ENCODE results near the gene IKBKE.

Gene IKBKE

DNA sequence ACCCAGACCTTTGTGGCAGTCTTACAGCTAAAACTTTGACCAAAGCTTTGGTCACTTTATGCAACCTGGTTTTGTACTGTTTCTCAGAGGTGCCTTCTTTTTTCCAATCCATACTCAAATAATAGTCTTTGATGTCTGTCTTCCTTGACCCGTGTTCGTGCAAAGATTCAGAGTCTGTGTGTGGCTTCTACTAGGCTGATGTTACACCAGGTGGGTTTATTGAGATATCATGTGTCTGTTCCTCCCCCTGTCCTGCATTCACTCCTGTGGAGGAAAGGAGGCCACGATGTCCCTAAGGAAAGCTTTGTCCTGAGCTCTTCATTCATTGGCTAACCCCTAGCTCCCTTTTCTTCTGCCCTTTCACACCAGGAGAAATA lies 15.0 kb upstream of the IKBKE start:
- no peak for DNase-seq (ENCODE audit: low read depth in 2 of 2)

- DNase-seq (ENCODE audit: low read depth in 2 of 2): no peak
Observed at GRCh38 chr1:206455666-206456344, 14.5 kb upstream of the IKBKE start.

DNA sequence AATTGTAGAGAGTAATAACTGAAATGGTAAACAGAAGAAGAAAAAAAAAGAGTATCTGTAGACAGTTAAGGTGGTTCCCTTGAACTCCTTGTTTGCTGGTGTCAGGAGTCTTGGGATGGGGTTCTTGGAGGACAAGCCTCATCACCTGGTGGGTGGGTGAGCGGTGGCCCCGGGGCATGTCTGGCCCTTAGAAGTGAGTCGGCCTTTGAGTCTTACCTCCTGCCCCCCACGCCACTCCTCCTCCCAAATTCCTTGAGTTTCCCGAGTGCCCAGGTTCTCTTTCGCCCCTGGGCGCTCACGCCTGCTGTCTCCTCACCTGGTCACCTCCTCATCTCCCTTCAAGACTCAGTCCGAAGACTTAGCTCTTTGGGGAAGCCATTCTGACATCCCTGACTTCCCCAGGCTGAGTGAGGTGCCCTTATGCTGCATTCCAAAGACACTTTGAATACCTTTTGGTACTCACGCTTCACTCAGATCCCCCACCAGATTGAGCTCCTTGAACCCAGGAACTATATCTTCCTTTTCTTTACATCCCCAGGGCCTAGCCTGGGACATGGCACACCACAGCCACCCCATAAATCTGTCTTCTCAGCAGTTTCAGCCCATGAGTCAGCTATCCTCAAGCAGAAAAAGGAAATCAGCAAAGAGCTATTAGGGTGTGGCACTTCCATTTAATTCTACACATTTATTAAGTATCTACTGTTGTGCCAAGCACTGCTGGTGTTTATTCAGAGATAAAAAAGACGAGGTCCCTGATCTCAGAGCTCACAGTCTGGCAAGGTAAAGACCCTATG lies 13.5 kb upstream of the IKBKE start:
- DNase-seq (ENCODE audit: low read depth in 2 of 2): no peak

GRCh38 chr1:206457408-206458120 lies 12.7 kb upstream of the IKBKE start:
- no peak for DNase-seq (ENCODE audit: low read depth in 2 of 2)

- no peak for DNase-seq (ENCODE audit: low read depth in 2 of 2)
Observed at GRCh38 chr1:206459703-206460102, 10.6 kb upstream of the IKBKE start.

- DNase-seq (ENCODE audit: low read depth in 2 of 2): no peak
Observed at GRCh38 chr1:206460836-206461426, 9.3 kb upstream of the IKBKE start.

GRCh38 chr1:206461602-206462455 lies 8.4 kb upstream of the IKBKE start:
- peak; percentile 60 to 67 for DNase-seq (ENCODE audit: low read depth in 2 of 2)

GRCh38 chr1:206463137-206463536 lies 7.1 kb upstream of the IKBKE start:
- DNase-seq (ENCODE audit: low read depth in 2 of 2): no peak

DNA sequence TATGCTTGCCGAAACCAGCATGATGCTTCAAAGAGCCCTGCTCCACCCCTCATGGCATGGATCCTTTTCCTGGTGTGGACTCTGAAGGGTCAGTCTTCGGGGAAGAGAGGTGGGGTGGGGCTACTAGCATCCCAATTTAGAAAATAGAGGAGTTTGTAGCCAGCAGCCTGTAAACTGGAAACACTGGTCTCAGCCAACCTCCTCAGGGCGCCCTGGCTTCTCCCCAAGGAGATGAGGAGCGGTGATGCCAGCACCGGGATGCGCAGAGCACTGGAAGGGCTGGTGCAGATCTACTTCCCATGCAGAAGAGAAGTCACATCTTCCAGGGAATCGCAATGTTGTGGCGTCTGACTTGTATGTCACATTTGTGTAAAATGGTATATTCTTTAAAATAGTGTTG lies 6.4 kb upstream of the IKBKE start:
- DNase-seq (ENCODE audit: low read depth in 2 of 2): no peak

GRCh38 chr1:206464456-206464964 lies 5.8 kb upstream of the IKBKE start:
- no peak for DNase-seq (ENCODE audit: low read depth in 2 of 2)

- DNase-seq (ENCODE audit: low read depth in 2 of 2): no peak
Observed at GRCh38 chr1:206465951-206466350, 4.3 kb upstream of the IKBKE start.

- DNase-seq (ENCODE audit: low read depth in 2 of 2): no peak
Observed at GRCh38 chr1:206466840-206467649, 3.2 kb upstream of the IKBKE start.

DNA sequence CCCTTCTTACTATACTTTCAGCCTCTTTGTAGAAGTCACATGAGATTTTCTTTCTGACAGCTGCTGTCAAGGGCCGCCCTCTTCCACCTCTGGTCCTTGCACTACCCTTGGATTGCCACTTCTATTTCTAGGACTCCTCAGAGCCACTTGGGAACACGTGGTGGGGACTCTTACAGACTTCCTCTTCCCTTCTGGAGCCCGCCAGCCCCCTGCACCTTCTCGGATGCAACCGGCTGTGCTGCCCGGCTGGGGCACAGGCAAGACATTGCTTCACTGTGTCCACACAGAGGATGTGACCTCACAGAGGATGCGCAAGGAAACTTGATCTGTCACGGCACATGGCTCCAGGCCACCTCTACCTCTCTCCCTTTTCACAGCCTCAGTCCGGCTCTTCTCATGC lies 2.4 kb upstream of the IKBKE start:
- DNase-seq (ENCODE audit: low read depth in 2 of 2): no peak

DNA sequence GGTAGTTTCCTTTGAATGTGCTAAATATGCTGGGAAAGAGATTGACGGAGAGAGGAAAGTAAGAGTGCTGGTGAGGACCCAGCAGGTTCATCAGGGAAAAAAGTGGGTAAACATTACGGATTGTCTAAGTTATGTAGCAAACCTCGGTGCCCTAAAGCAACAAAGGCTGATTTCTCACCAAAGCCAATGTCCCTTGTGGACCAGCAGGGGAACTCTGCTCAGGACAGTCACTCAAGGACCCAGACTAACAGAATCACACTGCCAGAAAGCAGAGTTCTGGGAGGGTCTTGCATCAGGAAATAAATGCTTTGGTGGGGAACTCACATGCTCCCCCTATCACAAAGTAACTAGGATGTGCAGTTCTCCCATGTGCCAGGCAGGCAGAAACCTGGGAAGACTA lies 1.7 kb upstream of the IKBKE start:
- DNase-seq (ENCODE audit: low read depth in 2 of 2): no peak

DNA sequence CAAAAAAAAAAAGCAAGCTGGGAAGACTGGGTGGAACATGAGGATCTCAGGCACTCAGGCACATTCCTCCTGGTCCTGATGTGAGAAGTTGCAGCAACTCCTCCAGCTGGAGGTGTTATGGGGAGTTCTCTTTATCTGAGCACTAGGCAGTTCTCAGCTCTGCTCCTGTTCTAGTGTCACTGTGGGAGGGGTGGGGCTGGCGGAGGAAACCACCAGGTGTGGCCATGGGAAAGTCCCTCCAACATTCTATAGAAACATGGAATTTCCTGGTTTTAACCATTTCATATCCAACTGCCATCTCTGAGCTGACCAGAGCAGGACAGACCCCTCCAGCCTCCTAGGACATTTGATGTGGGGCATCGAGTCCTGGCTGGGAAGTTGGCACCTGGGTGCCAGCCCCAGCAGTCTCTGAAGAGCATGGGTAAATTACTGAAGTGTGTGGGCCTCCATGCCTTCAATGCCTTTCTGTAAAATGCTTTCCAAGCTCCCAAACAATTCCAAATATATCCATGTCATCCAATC lies 804 bp upstream of the IKBKE start:
- DNase-seq (ENCODE audit: low read depth in 2 of 2): no peak

GRCh38 chr1:206470692-206471414 lies 577 bp downstream of the IKBKE start:
- no peak for DNase-seq (ENCODE audit: low read depth in 2 of 2)

- no peak for DNase-seq (ENCODE audit: low read depth in 2 of 2)
Observed at GRCh38 chr1:206471415-206471801, 1.1 kb downstream of the IKBKE start.

- no peak for DNase-seq (ENCODE audit: low read depth in 2 of 2)
Observed at GRCh38 chr1:206472024-206472423, 1.7 kb downstream of the IKBKE start.

DNA sequence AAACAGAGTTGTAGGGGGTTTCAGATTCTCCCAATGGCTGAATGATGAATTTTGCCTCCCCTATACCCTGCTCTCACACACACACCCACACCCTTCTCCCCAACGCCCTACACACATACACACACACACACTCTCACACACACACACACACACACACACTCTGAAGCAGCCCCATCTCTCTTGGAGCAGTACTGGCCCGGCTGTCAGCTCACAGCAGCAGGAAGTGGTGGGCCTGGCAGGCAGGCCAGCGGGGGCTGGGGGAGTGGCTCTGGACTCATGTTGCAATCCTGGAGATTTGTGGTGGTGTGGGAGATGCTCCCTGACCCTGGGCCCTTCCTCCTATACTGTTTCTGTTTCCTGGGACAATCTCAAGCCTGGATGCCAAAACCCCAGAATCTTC lies 2.2 kb downstream of the IKBKE start:
- DNase-seq (ENCODE audit: low read depth in 2 of 2): no peak

GRCh38 chr1:206472886-206473285 lies 2.6 kb downstream of the IKBKE start:
- no peak for DNase-seq (ENCODE audit: low read depth in 2 of 2)
